Heart left ventricle (tissue), 16 donors: Measurements from ENCODE around the gene ENPP6. TPM values are rescaled to one million over a fixed set of nuclear protein-coding genes. Genes with fewer than 3 reads are reported as not detected.

Source experiments
- ATAC-seq, 4 donors: fragments of 200-7000 bp; cut with Tn5 transposase; one replicate each; pipeline ENCODE4 v1.9.1; 2020 to 2022; ENCODE audit warnings: moderate library complexity in 4 of 4, mild to moderate bottlenecking in 3 of 4, moderate number of reproducible peaks in 1 of 4
- DNase-seq, 5 donors: peaks; one replicate each; pipeline ENCODE4 v3.0.0-alpha.2; 2020
- H3K27ac ChIP-seq, 12 donors: fragments of 200-600 bp; sonication (generic) in 4 of 12; one replicate each; pipeline versions ENCODE4 v1.5.0 to v1.8.0; 2016 to 2022; ENCODE audit warnings: mild to moderate bottlenecking in 2 of 12
- H3K27me3 ChIP-seq, 9 donors: fragments of 200-600 bp; sonication (generic) in 2 of 9; one replicate each; pipeline versions ENCODE4 v1.5.1 to v1.8.0; 2016 to 2022; ENCODE audit warnings: mild to moderate bottlenecking in 3 of 9
- H3K36me3 ChIP-seq, 9 donors: fragments of 200-600 bp; sonication (generic) in 2 of 9; one replicate each; pipeline versions ENCODE4 v1.5.0 to v1.8.0; 2018 to 2022; ENCODE audit warnings: mild to moderate bottlenecking in 2 of 9
- H3K4me1 ChIP-seq, 12 donors: fragments of 200-600 bp; sonication (generic) in 4 of 12; one replicate each; pipeline versions ENCODE4 v1.5.0 to v1.8.0; 2016 to 2022; ENCODE audit warnings: mild to moderate bottlenecking in 3 of 12
- H3K4me3 ChIP-seq, 12 donors: fragments of 200-600 bp; sonication (generic) in 4 of 12; one replicate each; pipeline versions ENCODE4 v1.5.0 to v1.8.0; 2017 to 2022; ENCODE audit warnings: mild to moderate bottlenecking in 9 of 12, moderate library complexity in 4 of 12
- H3K9me3 ChIP-seq, 12 donors: fragments of 200-600 bp; sonication (generic) in 4 of 12; one replicate each; pipeline versions ENCODE4 v1.5.0 to v1.8.0; 2016 to 2022; ENCODE audit warnings: mild to moderate bottlenecking in 1 of 12
- CTCF ChIP-seq, 12 donors: fragments of 200-600 bp; sonication (generic) in 4 of 12; IDR thresholded peaks; one replicate each; pipeline versions ENCODE4 v1.5.0 to v1.8.0; 2018 to 2022; ENCODE audit warnings: antibody characterized with exemption in 12 of 12, mild to moderate bottlenecking in 5 of 12
- POLR2A ChIP-seq, 2 donors: fragments of 450-650 bp; IDR thresholded peaks; one replicate each; pipeline ENCODE4 v1.6.1; 2017; ENCODE audit warnings: antibody characterized with exemption in 2 of 2, mild to moderate bottlenecking in 2 of 2, moderate library complexity in 2 of 2
- WGBS, 4 donors: extraction: QIAGEN DNeasy Blood & Tissue Kit in 2 of 4; methylation state at CpG; one replicate each; pipeline versions ENCODE4 v1.1.5 to v1.1.7; 2013 to 2018; 5-methylcytosine and 5-hydroxymethylcytosine counted together
- intact Hi-C, 10 donors: fragments of 100-400 bp; cut with DNase I; formaldehyde crosslinking; loops; one replicate each; pipeline versions ENCODE4 v1.11.1 to v1.14.2; 2022
- polyA plus RNA-seq, 2 donors: library from polyadenylated mRNA; stranded (reverse); fragments of 200-250 nt; gene quantifications; one replicate each; pipeline ENCODE4 v1.2.3, GENCODE V29; 2013
- total RNA-seq, 9 donors: library from RNA; depleted of rRNA in 2 of 9; stranded (reverse); fragments of >200 nt in 2 of 9; fragmentation: NEBNext Ultra II Directional in 3 of 9; extraction: Animal tissue kit (Norgen Biotek cat#: 25700) in 3 of 9; gene quantifications; one replicate each; pipeline versions ENCODE4 v1.1.0 to v1.2.4, GENCODE V29; 2016 to 2023
- donor health status: ischemic (EF 13 %, LVEDD 7.1; RV severe dilation, severe dysfunction).
- donor health status: healthy with polysubstance abuse.
- donor health status: DM: no; HTN: yes; CAD: no.
- donor health status: DM: no; HTN: no; CAD: no.
- donor health status: ischemic (EF 25% LVEDD 6.9; RV normal size, moderate dysfunction).
- donor health status: ischemic (EF 25% LVEDD 5.7; RV mildly dilated, moderate dysfunction).
- donor health status: healthy.
- donor health status: DM: yes; HTN: yes; CAD: no.
- donor health status: ischemic (EF 35%, LVEDD 5.7; RV mildly dilated, moderate dysfunction).
- donor health status: nonischemic (EF 11% LVEDD 7.7; RV severe dilation, severe dysfunction).
- donor health status: DM: yes; HTN: yes; CAD: no.
- donor health status: PGD.
- donor health status: ischemic (EF 29% LVEDD 5.4; RV normal size, mild dysfunction).
- donor health status: nonischemic (EF 23%, LVEDD 6.1; RV moderate dilation, normal function).

Gene ENPP6
- total and polyA plus RNA-seq, 11 donors: 0.03 to 0.35 (median 0.19) TPM; not detected in 2

- H3K36me3 ChIP-seq: no peaks in the 10 kb centered on the region
- 88 to 95% (median 94%) methylated on average over 3 of the region's 3 CpGs for WGBS, 4 donors
These were observed 20.1 kb downstream of the ENPP6 start for GRCh38 chr4:184197536-184198082.

GRCh38 chr4:184196730-184197385 is 20.8 kb downstream of the ENPP6 start:
- TF ChIP-seq CTCF (IDR thresholded peaks at IDR 0.05) (no peak), POLR2A (IDR thresholded peaks at IDR 0.05) (no peak)
- Histone ChIP-seq H3K27ac (no peak overlapping the region), H3K4me1 (no peaks in the 10 kb centered on the region), H3K4me3 (no peak overlapping the region), H3K9me3 (no peaks in the 10 kb centered on the region), H3K27me3 (peaks cover 0 to 3% (median 0%) of the 10 kb centered on the region in 9 donors), H3K36me3 (no peaks in the 10 kb centered on the region)
- DNase-seq (no peak), ATAC-seq (no peak)
- intact Hi-C loops: no loop called here
- WGBS, 4 donors: 76 to 83% (median 78%) methylated on average over 5 of the region's 5 CpGs

More at GRCh38 chr4:184197536-184198082, 20.1 kb downstream of the ENPP6 start:
- no peak overlapping the region for H3K27ac ChIP-seq
- H3K9me3 ChIP-seq: no peaks in the 10 kb centered on the region
- ATAC-seq (no peak), DNase-seq (no peak)
- no peak for TF ChIP-seq CTCF (IDR thresholded peaks at IDR 0.05)
- no peak for TF ChIP-seq POLR2A (IDR thresholded peaks at IDR 0.05)
- peaks cover 0 to 3% (median 0%) of the 10 kb centered on the region in 9 donors for H3K27me3 ChIP-seq
- intact Hi-C loops: no loop called here
- no peak overlapping the region for H3K4me3 ChIP-seq
- no peaks in the 10 kb centered on the region for H3K4me1 ChIP-seq

DNA sequence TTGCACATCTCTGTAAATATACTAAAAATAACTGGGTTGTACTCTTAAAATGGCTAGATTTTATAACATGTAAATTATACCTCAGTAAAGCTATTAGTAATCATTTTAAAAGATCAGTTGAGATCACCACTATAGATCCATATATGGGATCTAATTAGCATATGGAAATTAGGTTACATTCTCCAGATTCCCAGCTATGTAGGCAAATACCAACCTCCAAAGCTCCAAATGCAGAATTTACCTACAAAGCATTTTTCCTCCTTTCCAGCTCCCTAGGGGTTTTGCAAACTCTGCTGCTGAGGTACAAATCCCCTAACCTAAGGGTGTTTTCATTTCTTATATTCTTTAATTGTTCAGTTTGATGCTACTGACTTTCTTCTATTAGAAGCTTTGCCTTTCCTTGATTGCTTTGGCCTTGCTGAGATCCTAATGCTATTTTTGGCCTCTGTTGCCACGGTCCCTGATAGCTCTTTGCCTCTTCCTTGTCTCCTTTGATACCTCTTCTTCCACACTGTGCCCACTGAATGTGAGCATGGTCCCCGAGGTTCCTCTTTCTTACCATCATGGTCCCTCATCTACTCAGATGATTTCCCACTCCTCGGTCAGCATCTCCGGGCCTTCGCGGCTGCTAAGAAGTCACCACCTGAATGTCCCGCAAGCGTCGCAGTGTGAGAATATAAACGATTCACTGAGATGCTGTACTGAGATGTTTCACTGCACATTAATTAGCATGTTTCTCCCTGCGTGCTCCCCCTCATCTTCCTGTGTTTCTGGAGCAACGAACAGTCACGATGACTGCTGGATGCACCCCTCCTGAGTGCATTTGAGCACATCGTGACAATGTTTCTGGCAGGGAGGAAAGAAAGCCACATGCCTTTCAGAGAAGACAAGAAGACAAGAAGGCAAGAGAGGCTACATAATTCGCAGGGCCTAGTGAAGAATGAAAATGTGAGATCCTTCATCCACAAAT is 23.8 kb downstream of the ENPP6 start:
- intact Hi-C loops: no loop called here
- DNase-seq (no peak), ATAC-seq (no peak)
- Histone ChIP-seq H3K9me3 (no peaks in the 10 kb centered on the region), H3K4me1 (peaks cover 0 to 2% (median 0%) of the 10 kb centered on the region in 12 donors), H3K27ac (no peak overlapping the region), H3K36me3 (no peaks in the 10 kb centered on the region), H3K4me3 (no peak overlapping the region), H3K27me3 (no peaks in the 10 kb centered on the region)
- 80 to 87% (median 87%) methylated on average over 15 of the region's 15 CpGs for WGBS, 4 donors
- TF ChIP-seq CTCF (IDR thresholded peaks at IDR 0.05) (no peak), POLR2A (IDR thresholded peaks at IDR 0.05) (no peak)

DNA sequence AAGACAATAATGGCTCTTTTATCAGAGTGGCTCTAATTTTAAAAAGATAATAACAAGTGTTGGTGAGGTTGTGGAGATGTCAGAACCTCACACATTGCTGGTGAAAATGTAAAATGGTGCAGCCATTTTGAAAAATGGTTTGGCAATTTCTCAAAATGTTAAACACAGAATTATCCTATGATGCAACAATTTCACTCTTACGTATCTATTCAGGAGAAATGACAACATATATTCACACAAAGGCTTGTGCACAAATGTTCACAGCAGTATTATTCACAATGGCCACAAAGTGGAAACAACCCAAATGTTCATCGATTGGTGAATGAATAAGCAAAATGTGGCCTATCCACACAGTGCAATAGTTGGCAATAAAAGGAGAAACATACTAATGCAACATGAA is 24.7 kb downstream of the ENPP6 start:
- no peak for ATAC-seq
- Histone ChIP-seq H3K27me3 (no peaks in the 10 kb centered on the region), H3K9me3 (no peaks in the 10 kb centered on the region), H3K36me3 (no peaks in the 10 kb centered on the region), H3K4me3 (no peak overlapping the region), H3K4me1 (peaks cover 0 to 2% (median 0%) of the 10 kb centered on the region in 12 donors), H3K27ac (no peak overlapping the region)
- TF ChIP-seq POLR2A (IDR thresholded peaks at IDR 0.05): no peak
- no peak for TF ChIP-seq CTCF (IDR thresholded peaks at IDR 0.05)
- 90 to 95% (median 94%) methylated on average over 2 of the region's 2 CpGs for WGBS, 4 donors
- intact Hi-C loops: no loop called here
- DNase-seq: no peak
